Kidney capillary endothelial cell (primary cell): ENCODE data around the gene TFDP1.

ENCODE experiments used
- DNase-seq: peaks from one replicate; pipeline ENCODE4 v3.0.0-alpha.2; 2018; ENCODE audit warnings: low spot score

Gene TFDP1, protein sequence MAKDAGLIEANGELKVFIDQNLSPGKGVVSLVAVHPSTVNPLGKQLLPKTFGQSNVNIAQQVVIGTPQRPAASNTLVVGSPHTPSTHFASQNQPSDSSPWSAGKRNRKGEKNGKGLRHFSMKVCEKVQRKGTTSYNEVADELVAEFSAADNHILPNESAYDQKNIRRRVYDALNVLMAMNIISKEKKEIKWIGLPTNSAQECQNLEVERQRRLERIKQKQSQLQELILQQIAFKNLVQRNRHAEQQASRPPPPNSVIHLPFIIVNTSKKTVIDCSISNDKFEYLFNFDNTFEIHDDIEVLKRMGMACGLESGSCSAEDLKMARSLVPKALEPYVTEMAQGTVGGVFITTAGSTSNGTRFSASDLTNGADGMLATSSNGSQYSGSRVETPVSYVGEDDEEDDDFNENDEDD

DNA sequence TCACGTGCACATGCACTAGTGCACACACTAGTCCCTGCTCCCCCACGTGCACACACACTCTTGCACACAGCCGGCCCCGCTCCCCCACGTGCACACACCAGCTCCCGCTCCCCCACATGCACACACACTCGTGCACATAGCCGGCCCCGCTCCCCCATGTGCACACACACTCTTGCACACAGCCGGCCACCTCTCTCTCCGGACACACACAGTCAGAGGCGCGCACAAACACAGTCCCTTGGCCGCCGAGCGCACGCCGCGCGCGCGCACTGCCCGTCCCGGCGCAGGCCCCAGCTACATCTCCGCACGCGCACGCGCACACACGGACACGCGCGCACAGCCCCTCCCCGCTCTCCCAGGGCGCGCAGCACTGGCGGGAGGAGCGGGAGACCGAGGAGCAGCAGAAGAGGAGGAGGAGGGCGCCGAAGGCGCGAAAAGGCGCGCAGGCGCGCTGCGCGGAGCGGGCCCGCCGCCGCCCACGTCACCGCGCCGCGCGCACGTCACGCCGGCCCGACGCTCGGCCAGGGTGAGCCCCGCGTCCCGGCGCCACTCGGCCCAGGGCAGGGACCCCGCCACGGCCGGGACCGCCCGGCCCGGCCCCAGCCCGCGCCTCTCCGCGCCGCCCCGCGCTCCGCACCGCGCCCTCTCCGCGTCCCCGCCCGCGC lies at the start of gene TFDP1:
TFDP1 (plus strand) TSS at position 549 of the 665 bp plus-strand sequence. CDS start 1,085 bp downstream, outside the sequence.
- peak; percentile 70 for DNase-seq

DNA sequence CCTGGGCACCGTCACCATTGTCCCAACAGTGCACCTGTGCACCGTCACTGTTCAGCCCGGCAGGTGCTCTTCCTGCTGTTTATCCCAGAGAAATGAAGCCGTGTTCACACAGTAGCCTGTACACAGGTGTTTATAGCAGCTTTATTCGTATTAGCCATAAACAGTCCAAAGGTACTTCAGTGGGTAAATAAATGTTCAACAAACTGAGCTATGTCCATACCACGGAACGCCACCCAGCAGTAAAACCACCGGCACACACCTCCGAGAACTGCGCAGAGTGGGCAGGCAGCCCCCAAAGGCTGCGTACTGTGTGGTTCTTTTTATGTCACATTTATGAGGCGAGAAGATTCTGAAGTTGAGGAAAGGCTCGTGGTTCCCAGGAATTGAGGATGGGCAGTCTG lies 49.2 kb upstream of the TFDP1 start:
- DNase-seq, result no peak

- no peak for DNase-seq
Measured at GRCh38 chr13:113536461-113537110, 48.0 kb upstream of the TFDP1 start.

- DNase-seq, result no peak
Measured at GRCh38 chr13:113537205-113537604, 47.3 kb upstream of the TFDP1 start.

GRCh38 chr13:113537909-113538688 lies 46.5 kb upstream of the TFDP1 start:
- no peak for DNase-seq

DNA sequence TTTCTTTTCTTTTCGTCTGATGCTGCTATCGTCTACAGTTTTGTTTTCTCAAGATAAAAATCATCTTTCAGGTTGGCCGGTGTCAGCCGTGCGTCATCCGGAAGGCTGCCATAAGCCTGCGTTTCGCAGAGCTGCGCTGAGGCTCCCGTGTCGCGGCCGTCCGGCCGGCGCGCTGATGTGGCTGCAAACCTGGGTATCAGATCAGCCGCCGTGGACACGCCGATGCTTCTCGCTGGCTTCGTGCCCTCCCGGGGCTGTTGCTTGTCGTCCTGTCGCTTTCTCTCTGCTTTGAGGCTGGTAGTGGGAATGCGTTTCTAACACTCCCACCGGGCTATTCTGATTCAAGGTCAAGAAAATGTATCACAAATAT lies 45.9 kb upstream of the TFDP1 start:
- DNase-seq, result no peak

DNA sequence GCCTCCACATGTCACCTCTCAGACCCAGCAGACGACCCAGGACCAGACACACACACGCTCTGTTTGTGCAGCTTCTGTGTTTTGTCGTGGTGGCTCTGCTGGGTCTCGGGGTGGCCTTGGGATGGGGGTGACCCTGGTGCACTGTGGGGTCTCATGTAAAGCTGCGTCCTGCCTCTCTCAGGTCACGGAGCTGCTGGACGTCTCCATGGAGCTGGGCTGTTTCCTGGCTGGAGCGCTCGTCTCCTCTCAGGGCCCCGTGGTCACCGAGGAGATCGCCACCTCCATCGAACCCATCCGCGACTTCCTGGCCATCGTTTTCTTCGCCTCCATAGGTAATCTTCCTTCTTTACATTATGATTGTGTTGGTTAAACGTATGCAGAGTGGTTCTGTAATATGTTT lies 45.4 kb upstream of the TFDP1 start:
- no peak for DNase-seq

DNA sequence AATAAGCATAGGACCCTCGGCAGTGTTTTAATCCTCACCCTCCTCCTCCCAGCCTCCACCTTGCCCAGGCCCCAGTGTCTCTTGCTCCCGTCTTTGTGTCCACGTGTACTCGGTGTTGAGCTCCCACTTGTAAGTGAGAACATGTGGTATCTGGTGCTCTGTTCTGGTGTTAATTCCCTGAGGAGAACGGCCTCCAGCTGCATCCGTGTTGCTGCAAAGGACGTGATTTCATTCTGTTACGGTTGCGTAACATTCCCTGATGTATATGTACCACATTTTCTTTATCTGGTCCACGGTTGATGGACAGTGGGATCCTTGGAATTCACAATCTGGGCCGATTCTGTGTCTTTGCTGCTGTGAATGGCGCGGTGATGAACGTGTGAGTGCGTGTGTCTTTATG lies 44.7 kb upstream of the TFDP1 start:
- DNase-seq, result no peak

GRCh38 chr13:113540523-113540922 lies 44.0 kb upstream of the TFDP1 start:
- no peak for DNase-seq

DNA sequence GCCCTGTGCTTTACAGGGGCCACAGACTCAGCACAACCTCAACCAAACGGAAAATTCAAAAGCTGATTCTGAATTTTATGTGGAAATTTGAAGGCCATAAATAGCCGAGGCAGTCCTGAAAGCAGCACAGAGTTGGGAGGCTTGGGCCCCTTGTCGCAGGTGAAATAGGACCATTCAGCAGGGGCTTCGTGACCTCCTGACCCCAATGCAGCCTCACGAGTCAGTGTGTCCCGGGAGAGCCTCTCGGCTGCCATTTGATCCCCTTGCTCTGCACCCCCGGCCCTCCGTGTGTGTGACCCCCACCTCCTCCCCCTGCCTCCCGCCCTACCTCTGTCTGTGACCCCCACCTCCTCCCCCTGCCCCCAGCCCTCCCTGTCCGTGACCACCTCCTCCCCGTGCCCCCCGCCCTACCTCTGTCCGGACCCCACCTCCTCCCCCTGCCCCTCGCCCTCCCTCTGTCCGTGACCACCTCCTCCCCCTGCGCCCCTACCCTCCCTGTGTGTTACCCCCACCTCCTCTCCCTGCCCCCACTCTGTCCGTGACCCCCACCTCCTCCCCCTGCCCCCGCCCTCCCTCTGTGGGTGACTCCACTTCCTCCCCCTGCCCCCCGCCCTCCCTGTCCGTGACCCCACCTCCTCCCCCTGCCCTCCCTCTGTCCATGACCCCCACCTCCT lies 41.7 kb upstream of the TFDP1 start:
- no peak for DNase-seq

DNA sequence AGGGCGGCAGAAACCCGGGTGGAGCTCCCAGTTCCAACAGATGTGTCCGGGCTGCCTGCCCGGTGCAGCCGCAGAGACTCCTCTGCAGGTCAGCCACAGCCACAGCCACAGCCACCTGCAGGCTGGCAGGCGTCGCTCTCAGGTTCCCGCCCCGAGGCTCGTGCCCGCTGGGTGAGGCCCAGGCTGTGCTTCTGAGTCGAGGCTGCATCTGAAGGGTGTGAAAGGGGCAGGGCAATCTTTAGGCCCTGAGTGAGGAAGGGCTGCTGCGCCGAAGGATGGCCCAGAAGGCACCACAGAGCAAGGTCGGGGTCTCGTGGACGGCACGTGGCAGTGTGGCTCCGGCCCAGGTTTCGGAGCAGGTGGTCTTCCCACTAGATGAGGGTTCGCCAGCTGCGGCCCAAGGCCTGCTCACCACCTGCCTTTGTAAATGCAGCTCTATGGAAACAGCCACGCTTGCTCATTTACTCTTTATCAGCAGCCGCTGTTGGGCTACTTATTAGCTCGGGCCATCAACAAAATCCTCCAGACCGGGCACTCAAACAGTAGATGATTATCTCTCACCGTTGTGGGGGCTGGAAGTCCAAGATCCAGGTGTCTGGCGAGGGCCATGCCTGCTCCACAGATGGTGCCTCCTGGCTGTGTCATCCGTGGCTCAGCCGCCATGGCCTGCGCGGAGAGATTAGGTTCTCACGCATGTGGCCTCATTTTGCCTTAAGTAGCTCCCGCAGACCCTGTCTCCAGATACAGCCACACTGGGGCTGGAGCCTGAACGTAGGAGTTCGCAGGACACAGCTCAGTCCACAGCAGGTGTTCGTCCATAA lies 40.3 kb upstream of the TFDP1 start:
- no peak for DNase-seq

GRCh38 chr13:113544896-113545295 lies 39.7 kb upstream of the TFDP1 start:
- DNase-seq, result no peak

- DNase-seq, result no peak
Measured at GRCh38 chr13:113545455-113545930, 39.1 kb upstream of the TFDP1 start.

- DNase-seq, result no peak
Measured at GRCh38 chr13:113545931-113546516, 38.5 kb upstream of the TFDP1 start.

DNA sequence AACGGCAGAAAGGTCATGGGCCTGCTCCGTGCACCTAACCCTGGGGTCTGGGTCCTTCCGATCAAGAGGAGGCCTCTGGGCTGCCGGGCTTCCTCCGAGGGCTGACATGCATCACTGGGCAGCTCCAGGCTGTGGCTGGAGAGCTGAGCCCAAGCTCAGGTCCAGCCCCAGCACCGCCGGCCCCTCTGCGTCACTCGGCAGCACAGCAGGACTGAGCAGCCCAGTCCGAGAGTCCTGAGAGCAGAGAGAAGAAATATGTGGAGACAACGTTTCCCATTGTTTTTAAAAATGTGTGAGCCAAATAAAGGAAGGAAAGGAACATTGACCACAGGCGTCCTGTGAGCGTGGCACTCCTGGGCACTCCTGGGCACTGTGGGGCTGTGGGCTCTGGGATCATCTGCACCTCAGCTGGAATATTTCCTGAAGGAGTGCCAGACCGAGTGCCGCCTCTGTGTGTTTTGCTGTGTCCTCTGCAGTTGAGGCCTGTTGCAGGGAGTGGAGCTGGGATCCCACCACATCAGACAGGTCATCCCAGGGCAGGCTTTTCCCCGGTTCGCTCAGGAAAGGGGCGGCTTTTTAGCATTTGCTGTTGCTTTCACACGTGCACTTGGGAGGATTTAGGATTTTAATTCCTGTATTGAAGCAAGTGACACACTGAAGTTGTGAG lies 37.8 kb upstream of the TFDP1 start:
- DNase-seq, result peak; percentile 33

DNA sequence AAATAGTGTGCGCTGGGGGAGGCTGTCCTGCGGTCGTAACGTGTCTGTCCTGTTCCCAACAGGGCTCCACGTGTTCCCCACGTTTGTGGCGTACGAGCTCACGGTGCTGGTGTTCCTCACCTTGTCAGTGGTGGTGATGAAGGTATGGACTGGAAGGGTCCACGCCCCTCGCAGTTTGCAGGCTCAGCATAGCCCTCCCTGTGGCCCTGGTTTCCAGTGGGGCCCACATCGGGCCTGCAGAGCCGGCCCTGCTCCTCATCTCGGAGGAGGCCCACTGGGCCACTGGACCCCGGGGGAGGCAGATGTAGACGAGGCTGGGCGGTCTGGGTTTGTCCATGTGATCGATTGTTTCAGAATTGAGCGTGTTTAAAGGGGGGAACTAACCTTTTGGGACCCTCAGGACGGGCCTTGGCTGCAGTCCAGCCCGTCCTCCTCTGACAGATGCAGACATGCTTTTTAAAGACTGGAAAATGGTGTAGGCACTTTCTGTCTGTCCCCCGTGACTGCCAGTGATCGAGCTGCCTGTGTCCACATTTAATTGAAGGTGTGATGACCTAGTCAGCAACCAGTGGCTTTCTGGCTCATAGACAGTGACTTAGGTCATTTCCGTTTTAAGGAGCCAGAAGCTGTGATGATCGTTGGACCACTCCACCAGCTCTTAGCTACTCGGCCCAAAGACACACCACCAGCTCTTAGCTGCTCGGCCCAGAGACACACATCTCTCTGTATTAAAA lies 37.1 kb upstream of the TFDP1 start:
- DNase-seq, result peak; percentile 40

DNA sequence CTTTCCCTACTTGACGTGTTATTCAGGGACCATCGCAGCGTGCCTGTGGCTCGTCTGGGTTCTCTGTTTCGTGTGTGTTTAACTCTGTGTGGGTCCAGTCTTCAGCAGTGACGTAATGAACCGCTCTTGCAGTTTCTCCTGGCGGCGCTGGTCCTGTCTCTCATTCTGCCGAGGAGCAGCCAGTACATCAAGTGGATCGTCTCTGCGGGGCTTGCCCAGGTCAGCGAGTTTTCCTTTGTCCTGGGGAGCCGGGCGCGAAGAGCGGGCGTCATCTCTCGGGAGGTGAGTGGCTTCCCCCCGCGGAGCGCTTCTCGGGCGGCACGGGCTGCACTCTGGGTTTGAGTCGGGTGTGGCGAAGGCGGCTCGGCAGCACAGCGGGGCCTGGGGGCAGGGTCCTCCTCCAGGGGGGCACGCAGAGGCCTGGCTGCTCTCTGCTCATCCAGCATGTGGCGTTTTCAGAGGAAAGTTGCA lies 36.3 kb upstream of the TFDP1 start:
- no peak for DNase-seq

DNA sequence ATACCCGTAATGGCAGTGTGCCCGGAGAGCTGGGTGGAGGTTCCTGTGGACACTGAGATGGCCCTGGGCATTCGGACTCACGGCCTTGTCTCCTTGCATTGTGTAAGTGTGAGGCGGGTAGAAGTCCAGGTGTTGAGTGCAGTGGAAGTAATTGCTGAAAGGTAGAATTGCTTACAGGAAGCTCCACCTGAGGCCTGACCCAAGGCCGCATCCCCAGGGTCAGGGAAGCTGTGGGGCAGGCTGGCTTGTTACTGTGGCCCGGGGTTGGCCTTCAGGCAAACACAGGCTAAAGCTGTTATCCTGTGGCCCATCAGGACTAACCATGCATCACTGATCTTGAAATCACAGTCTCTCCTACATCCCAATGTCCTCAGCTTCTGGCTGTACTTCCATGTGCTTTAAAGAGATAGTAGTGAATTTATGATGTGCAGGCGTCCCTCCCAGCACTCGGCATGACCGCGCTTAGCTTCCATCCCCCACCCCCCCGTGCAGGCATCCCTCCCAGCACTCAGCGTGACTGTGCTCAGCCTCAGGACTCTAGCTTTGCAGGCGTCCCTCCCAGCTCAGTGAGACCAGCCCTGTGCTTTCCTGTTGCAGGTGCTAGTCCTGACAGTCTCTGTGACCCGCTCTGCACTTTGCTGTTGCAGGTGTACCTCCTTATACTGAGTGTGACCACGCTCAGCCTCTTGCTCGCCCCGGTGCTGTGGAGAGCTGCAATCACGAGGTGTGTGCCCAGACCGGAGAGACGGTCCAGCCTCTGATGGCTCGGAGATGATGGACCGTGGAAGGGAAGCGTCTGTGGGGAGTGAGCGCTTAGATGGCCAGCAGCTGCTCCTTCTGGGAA lies 35.6 kb upstream of the TFDP1 start:
- DNase-seq, result no peak
